Anterior cingulate cortex (tissue), 58 donors: ENCODE measurements around the gene LIN9.
A peak's percentile ranks its signal among the peaks of the same experiment; 100 is the strongest.
"Not testable (repeated sequence)": the region's sequence is repeated elsewhere in the genome, so short reads cannot be mapped to it uniquely, and the experiment has no call there.

Experiments used
- DNase-seq, 58 donors: peaks; one replicate each; lab custom pipeline; 2025; lab: John Stamatoyannopoulos, UW

Gene LIN9, protein sequence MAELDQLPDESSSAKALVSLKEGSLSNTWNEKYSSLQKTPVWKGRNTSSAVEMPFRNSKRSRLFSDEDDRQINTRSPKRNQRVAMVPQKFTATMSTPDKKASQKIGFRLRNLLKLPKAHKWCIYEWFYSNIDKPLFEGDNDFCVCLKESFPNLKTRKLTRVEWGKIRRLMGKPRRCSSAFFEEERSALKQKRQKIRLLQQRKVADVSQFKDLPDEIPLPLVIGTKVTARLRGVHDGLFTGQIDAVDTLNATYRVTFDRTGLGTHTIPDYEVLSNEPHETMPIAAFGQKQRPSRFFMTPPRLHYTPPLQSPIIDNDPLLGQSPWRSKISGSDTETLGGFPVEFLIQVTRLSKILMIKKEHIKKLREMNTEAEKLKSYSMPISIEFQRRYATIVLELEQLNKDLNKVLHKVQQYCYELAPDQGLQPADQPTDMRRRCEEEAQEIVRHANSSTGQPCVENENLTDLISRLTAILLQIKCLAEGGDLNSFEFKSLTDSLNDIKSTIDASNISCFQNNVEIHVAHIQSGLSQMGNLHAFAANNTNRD

DNA sequence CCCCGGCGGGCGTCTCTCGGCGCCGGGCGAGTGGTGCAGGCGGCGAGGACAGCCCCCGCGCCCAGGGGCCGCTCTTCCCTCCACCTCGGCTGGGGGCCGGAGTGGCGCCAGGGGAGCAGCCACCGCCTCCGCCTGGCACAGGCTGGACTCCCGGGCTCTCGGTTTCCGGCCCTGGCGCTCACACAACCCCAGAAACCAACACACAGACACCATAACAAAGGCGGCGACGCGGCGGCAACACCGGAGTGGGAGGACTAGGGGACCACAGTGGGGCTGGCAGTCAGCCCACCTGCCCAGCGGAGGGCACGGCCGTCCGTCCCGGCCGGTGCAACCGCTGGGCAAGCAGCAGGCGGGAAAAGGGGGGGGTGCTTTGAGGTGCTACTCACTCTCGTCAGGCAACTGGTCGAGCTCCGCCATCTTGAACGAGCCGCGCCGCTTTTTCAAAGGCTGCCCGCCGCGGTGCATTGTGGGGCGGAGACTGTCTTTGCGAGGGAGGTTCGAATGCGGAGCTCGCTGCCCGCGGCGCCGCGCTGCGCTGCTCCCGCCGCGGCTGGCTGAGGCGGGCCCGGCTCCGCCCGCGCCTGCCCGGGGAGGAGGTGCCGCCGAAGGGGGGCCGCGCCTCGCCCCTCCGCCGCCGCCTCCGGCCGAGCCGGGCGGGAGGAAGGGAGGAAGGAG, at the start of gene LIN9:
Gene LIN9, minus strand, starts transcription at position 442 of the 675 bp plus-strand sequence. Its CDS starts 25 bp downstream, at position 417.
- peak in 57 of 58 donors; percentile 34 to 90 (median 74) for DNase-seq

DNA sequence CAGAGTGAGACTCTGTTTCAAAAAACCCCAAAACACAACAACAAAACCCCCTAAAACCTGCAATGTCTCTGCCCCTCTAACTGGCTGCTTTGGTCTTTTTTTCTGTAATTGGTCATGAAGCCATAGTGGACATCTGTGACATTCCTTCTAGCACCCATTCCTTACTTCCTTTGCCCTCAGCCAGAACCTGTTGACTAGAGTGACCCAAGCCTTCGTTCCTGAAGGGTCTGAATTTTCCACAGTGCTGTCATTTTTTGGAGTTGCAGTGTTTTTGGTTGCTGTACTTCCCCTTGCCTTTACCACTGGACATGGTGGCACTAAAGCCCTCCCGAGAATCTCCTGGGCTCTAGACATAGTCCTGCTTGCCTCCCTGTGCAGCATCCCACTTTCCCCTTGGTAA, 48.5 kb upstream of the LIN9 start:
- DNase-seq, result no peak

DNA sequence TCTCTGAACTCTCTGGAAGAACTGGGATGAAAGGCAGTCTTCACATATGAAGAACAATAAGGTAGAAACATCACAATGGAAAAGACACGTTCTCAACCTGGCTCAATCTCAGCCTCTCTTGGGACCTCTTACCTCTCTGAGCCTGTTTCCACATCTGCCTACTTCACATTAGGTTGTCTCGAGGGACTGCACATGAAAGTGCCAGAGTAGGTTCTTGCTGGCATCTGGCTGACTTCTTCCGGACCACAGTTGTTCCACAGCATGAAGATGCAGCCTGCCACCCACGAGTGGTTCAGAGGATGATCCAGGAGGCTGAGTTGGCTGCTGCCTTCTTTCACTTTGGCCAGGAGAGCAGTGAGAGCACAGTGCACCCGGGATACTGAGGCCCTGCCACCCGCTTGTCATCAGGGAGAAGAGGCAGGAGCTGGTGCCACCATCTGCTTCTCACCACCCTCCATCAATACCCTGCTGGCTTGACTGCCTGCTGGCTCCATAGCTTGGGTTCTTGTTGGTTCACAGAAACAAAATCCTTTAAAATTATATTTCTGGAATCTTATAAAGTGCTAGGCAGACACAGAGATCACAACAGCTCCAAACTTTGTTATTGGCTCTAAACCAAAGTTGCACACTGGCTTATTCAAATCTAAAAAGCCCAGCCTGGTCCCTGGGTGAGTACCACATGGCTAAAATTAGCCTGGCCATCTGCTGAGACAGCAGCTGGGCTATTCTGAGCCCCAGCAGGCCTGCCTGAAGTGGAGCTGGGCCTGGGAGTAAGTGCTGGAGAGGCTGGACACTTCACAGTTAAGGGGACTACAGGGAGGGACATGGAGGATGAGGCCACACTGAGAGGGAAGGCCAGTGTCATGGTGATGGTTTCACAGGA, 46.9 kb upstream of the LIN9 start:
- peak in 42 of 58 donors; percentile 5 to 79 (median 32) for DNase-seq

DNA sequence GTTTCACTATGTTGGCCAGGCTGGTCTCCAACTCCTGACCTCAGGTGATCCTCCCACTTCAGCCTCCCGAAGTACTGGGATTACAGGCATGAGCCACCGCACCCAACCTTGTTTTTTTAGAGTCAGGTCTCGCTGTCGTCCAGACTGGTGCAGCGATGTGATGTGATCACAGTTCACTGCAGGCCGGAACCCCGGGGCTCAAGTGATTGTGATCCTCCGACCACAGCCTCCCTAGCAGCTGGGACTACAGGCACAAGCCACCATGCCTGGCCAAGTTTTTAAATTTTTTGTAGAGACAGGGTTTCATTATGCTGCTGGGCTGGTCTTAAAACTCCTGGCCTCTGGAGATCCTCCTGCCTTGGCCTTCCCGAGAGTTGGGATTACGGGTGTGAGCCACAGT, 46.1 kb upstream of the LIN9 start:
- DNase-seq, result no peak

DNA sequence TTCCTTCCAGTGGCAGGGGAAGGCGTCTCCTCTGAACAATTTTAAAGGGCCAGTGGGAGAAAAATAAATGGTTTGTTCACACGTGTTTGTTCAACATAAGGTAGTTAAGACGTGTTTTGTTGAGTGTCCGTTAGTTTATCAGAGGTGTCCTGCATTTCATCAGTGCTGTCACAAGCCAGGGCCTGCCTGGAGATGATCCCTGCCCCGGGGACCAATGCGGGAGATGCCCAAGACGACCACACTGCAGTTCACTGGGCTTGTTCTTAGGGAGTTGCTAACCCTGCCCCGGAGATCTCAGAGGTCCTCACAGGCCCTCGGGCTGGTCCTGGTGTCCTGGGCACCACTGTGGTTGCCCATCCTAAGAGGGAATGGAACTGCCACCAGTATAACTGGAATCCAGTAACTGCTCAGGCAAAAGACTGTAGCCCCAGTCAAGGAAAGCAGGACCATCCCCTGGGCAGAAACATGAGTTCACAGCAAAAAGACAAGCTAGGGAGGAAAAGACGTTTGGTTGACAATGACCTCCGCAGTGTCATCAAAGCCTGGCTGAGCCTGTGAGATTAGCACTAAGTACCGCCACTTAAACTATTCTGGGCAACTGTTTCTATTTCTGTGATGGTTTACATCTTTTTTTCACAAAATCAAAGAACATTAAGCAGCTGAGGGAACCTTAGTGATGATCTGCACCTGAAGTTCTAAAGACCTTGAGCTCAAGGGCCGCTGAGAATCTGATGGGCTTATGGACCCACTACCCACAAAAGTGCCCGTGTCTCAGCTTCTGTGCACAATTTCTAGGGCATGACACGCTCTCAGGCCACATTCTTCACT, 44.9 kb upstream of the LIN9 start:
- DNase-seq, result no peak

DNA sequence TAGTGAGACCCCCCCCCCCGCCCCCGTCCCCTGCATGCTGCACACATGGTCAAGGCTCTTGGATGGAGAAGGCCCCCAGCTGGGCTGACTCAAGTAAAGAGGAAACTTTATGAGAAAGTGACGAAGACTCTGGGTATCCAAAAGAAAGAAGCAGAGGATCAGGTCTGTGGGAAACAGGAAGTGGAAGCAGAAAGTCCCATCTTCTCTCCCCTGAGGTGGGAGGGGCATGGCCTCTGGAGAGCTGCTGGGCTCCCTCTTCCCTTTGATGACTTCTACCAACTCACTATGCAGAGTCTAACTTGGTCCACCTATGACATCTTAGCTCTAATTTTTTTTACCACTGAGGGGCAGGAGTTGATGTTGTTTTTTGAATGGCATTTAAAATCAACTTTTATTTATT, 42.7 kb upstream of the LIN9 start:
- no peak for DNase-seq

DNA sequence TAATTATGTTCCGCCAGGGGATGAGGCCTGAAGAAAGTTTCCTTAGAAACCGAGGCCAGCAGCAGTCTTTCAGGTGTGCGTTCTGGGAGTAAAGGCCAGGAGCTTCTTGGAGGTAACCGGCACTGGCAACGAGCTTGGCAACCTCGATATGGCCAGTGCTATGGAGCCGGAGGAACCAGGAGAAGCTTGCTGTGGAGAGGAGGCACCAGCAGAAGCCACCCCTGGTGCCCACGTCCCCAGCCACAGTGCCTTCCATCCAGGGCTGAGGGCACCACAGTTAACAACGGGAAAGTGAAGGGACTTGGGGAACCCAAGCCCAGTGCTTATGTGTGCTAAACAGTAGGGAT, 41.5 kb upstream of the LIN9 start:
- no peak for DNase-seq

DNA sequence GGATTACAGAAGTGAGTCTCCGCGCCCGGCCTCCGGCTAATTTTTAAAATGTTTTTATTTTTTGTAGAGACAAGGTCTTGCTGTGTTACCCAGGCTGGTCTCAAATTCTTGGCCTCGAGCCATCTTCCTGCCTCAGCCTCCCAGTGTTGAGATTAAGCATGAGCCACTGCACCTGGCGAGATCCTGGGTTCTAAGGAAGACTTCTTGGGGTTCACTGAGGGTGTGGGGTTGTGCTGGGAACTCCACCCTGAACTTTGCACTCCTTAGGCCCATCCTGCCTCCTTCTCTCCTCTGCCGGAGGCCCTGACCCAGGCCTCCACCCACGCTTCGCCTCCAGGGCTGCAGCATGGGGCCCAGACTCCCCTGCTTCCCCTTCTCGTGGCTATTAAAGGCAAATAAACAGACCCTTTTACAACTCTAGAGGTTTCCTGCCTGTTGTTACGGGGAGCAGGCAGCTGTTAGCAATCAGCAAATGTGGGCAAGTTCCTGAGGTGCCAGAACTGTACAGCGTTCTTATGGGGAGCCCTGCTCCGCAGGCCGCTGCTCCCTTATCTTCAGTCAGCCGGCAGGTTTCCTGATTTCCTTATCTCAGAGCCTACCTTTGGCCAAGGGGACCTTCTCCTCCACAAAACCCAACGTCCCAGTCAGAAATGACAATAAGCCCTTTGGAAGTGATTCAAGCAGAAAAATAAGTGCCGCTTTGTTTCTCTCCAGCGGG, 41.0 kb upstream of the LIN9 start:
- no peak for DNase-seq

DNA sequence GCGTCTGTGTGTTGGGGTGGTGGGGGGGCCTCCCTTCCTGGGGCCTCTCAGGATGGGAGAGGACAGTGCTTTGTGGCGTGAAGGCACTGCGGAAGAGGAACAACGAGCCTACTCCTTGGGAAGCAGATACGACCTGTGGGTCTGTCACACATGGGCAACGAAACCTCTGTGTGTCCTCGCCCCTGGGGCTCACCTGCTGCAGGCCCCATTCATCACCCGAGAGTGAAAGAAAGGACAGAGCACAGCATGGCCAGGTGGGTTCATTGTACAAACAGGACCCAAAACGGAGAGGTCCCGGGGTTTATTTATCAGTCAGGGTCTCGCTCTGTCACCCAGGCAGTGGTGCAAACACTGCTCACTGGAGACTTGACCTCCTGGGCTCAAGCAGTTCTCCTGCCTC, 40.1 kb upstream of the LIN9 start:
- no peak for DNase-seq

DNA sequence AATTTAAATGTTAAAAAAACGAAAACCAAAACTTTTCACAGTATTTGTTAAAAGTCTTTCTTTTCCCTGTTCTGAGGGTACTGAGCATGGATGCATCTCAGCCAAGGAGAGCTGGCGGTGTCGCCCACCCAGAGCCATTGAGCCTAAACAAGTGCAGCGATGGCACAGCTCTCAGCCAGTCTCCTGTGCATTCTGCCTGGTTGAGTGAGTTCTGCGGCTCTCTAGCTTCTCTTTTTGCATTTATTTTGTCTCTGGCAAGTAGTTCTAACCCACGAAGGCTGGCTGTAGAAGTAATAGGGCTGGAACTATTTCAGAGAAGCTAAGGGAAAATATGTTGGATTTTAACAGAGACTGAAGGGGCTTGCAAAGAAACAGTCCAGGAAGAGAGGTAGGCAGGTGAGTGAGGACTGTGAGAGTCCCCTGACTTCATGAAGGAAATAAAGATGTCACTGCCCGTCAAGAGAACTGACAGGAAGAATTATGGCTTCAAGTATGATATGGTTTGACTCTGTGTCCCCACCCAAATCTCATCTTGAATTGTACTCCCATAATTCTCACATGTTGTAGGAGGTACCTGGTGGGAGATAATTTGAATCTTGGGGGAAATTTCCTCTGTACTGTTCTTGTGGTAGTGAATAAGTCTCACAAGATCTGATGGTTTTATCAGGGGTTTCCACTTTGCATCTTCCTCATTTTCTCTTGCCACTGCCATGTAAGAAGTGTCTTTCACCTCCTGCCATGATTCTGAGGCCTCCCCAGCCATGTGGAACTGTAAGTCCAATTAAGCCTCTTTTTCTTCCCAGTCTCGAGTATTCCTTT, 35.7 kb upstream of the LIN9 start:
- DNase-seq, result no peak

DNA sequence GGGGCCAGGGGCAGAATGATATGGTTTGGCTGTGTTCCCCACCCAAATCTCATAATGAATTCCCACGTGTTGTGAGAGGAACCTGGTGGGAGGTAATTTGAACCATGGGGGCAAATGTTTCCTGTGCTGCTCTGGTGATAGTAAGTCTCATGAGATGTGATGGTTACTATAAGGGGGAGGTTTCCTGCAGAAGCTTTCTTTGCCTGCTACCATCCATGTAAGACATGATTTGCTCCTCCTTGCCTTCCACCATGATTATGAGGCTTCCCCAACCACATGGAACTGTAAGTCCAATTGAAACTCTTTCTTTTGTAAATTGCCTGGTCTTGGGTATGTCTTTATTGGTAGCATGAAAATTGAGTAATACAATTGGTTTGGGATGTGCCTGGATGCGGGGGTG, 33.7 kb upstream of the LIN9 start:
- DNase-seq, result no peak

DNA sequence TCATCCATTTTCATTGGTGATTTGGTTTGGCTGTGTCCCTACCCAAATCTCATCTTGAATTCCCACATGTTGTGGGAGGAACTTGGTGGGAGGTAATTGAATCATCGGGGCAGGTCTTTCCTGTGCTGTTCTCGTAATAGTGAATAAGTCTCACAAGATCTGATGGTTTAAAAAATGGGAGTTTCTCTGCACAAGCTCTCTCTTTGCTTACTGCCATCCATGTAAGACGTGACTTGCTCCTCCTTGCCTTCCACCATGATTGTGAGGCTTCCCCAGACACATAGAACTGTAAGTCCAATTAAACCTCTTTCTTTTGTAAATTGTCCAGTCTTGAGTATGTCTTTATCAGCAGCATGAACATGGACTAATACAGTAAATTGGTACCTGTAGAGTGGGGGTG, 31.1 kb upstream of the LIN9 start:
- not testable (repeated sequence) for DNase-seq

DNA sequence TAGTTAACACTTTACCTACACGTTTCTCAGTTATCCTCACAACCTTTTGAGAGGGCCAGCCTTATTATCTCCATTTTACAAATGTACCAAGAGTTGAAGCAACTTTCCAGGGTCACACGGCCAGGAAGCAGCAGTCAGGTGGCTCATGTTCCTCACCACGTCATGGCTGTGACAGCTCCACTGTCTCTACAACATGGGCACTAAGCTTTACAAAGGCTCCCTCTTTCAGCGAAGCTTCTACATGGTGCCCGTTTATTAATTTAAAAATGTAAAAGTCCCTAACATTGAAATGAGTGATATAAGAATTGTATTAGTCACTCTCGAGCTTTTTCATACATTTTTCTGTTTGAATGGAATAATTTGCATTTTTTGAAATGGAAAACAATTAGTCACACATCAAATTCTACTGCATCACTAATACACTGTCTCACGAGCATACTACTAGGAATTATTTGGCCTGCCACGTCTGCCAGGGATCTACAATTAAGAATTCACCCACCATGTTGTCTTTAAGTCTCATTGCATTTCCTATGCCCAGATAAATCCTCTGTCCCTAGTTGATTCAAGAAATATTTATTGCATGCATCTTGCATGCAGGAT, 28.4 kb upstream of the LIN9 start:
- no peak for DNase-seq

DNA sequence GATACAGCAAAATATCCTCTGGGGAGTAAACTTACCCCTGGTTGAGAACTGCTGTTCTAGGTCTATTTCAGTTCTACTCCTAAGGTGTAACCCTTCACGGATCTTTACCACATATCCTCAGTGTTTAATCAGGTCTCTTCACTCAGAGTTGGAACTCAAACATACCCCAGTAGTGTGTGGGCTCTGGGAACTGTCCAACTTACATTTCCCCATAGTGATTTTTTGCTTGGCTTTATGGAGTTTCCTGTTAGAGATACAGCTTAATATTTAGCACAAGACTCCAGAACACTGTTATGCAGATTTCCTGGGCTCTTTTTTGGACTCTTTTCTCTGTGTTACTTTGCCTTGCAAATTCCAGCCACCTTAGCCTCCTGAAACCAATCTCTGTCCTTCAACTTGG, 26.7 kb upstream of the LIN9 start:
- no peak for DNase-seq

DNA sequence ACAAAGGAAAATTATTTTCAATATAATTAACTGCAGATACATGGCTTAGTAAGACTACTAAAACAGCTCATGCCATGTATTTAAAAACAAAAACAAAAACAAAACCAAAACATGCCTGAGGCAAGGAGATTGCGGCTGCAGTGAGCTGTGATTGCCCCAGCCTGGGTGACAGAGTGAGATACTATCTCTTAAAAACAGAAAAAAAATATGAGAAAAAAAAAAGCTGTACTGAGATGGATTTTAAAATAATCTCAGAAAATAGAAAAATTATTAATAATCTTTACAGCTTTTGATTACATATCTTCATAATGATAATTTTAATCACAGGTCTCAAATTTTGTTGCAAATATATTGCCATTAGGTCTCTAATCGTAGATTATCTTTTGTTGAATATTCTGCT, 24.0 kb upstream of the LIN9 start:
- DNase-seq, result no peak

DNA sequence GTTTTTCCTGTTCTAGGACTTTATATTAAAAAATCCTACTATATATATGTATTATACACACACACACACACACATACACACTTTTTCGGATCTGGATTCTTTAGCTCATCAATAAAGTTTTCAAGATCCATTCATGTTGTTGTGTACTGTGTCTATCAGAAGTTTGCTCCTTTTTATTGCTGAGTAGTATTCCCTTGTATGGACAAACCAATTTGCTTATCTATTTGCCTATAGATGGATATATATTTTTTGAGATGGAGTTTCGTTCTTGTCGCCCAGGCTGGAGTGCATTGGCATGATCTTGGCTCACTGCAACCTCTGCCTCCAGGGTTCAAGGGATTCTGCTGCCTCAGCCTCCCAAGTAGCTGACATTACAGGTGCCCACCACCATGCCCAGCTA, 20.3 kb upstream of the LIN9 start:
- no peak for DNase-seq

DNA sequence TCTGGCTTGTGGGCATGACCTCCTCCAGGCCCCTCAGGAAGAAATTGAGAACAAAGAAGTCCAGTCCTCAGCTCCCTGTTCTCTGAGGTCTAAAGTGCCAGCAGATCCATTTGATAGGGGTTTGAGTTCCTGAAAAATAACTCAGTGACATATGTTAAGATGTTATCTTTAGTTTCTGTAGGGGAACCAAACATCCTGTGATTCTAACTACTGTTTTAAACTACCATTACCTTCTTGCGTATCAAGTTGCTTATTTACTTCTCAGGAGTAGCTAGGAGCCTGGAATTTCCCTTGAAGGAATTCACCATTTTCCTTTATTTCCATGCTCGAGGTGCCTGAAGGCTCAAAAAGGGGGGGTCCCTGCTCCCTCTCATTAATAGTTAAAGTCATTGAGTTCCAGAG, 18.8 kb upstream of the LIN9 start:
- no peak for DNase-seq

DNA sequence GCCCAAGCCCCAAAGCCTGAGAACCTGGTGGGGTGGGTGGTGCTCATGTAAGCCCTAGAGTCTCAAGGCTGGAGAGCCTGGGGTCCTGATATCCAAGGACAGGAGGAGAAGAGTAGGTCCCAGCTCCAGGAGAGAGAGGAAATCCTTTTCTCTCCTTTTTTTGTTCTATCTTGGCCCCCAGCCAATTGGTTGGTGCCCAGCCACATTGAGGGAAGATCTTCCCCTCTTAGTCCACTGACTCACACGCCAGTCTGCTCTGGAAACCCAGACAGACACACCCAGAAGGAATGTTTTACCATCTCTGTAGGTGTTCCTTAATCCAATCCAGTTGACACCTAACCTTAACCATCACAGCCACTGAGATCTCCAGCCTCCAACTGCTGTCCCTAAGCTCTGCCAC, 16.2 kb upstream of the LIN9 start:
- DNase-seq, result no peak
